Endothelial cell of umbilical vein (primary cell): ENCODE measurements around the gene DBI. TPM values are rescaled to one million over a fixed set of nuclear protein-coding genes. Genes with fewer than 3 reads are reported as not detected.

ENCODE experiments used
- BruUV-seq: library from RNA; stranded (reverse); fragments of 400-500 nt; replicated peaks from 2 replicates; lab custom pipeline; 2021; lab: Mats Ljungman, UMichigan
- CTCF ChIA-PET: fragments of 300-600, 350-600 bp; sonication (Branson Sonifier 250); formaldehyde crosslinking; loops from one replicate; lab custom pipeline; 2021; ENCODE audit warnings: antibody characterized with exemption, inconsistent platforms; lab: Charles Lee
- POLR2A ChIA-PET: fragments of 300-600, 350-600 bp; sonication (Branson Sonifier 250); formaldehyde crosslinking; loops from one replicate; lab custom pipeline; 2021; ENCODE audit warnings: antibody characterized with exemption, inconsistent platforms; lab: Charles Lee
- DNase-seq: peaks from one replicate; pipeline ENCODE4 v3.0.0-alpha.2; 2011; ENCODE audit warnings: low read depth, low spot score
- FAIRE-seq: peaks from 2 replicates; lab custom pipeline; 2011; peaks lifted over from hg19 to GRCh38; lab: Jason Lieb, UNC
- H2AFZ ChIP-seq: 2 replicates; pipeline ENCODE4 v1.6.0; 2012; ENCODE audit warnings: low read depth, low read length, control low read depth, inconsistent platforms
- H3K27ac ChIP-seq: 2 replicates; pipeline ENCODE4 v1.5.1; 2011; ENCODE audit warnings: low read depth, mild to moderate bottlenecking, control low read depth, low read length, moderate library complexity; ENCODE audit not compliant: insufficient read depth
- H3K27me3 ChIP-seq, 2 experiments: 2 replicates each; pipeline versions ENCODE4 v1.6.0 to v1.6.1; 2011; ENCODE audit warnings: low read length in 2 of 2, mixed read lengths in 1 of 2; ENCODE audit not compliant: control insufficient read depth in 2 of 2, insufficient read depth in 2 of 2
- H3K36me3 ChIP-seq, 2 experiments: 2 replicates in 1 of 2; 3 replicates in 1 of 2; pipeline ENCODE4 v1.5.1; 2011; ENCODE audit warnings: low read length in 2 of 2, mild to moderate bottlenecking in 1 of 2, moderate library complexity in 1 of 2; ENCODE audit not compliant: control insufficient read depth in 2 of 2, insufficient read depth in 2 of 2; ENCODE audit errors: extremely low read depth in 1 of 2
- H3K4me1 ChIP-seq: 3 replicates; pipeline ENCODE4 v1.5.1; 2011; ENCODE audit warnings: mild to moderate bottlenecking, low read length; ENCODE audit not compliant: control insufficient read depth, insufficient read depth; ENCODE audit errors: extremely low read depth
- H3K4me2 ChIP-seq: 2 replicates; pipeline ENCODE4 v1.6.1; 2011; ENCODE audit warnings: low read length, control low read depth, mixed read lengths; ENCODE audit not compliant: insufficient read depth
- H3K4me3 ChIP-seq, 3 experiments: fragments of 200-600 bp in 1 of 3; sonication (generic), shearing (Covaris generic) in 1 of 3; replicated peaks in 1 of 3; 2 replicates each; pipeline ENCODE4 v1.5.1; 2011 to 2016; ENCODE audit warnings: control low read depth in 3 of 3, low read length in 3 of 3, mild to moderate bottlenecking in 2 of 3, inconsistent platforms in 1 of 3, low read depth in 1 of 3, moderate library complexity in 1 of 3; ENCODE audit not compliant: insufficient read depth in 1 of 3
- H3K79me2 ChIP-seq: 2 replicates; pipeline ENCODE4 v1.6.0; 2012; ENCODE audit warnings: low read length, inconsistent platforms; ENCODE audit not compliant: control insufficient read depth, insufficient read depth
- H3K9ac ChIP-seq: replicated peaks from 2 replicates; pipeline ENCODE3; 2011; ENCODE audit warnings: low read length, control low read depth; ENCODE audit not compliant: insufficient read depth; ENCODE audit errors: extremely low read depth
- H3K9me1 ChIP-seq: replicated peaks from 3 replicates; pipeline ENCODE4 v1.6.0; 2011; ENCODE audit warnings: mild to moderate bottlenecking, low read length; ENCODE audit not compliant: control insufficient read depth, insufficient read depth; ENCODE audit errors: extremely low read depth
- H3K9me3 ChIP-seq: replicated peaks from 2 replicates; pipeline ENCODE4 v1.5.1; 2012; ENCODE audit warnings: low read length, inconsistent platforms; ENCODE audit not compliant: control insufficient read depth, insufficient read depth
- H4K20me1 ChIP-seq: replicated peaks from 2 replicates; pipeline ENCODE3; 2011; ENCODE audit warnings: mild to moderate bottlenecking, low read length; ENCODE audit not compliant: control insufficient read depth, insufficient read depth; ENCODE audit errors: extremely low read depth
- CTCF ChIP-seq, 2 donors: IDR thresholded peaks; 1 replicate in 1 of 2; 2 replicates in 1 of 2; pipeline ENCODE4 v1.5.1; 2011; ENCODE audit warnings: low read length in 2 of 2, mild to moderate bottlenecking in 2 of 2, moderate library complexity in 2 of 2, control low read depth in 1 of 2, inconsistent platforms in 1 of 2, low read depth in 1 of 2; ENCODE audit not compliant: insufficient read depth in 1 of 2; ENCODE audit errors: extremely low read depth in 1 of 2
- EZH2 ChIP-seq: IDR thresholded peaks from 2 replicates; pipeline ENCODE4 v1.6.1; 2012; ENCODE audit warnings: borderline replicate concordance, low read depth, mild to moderate bottlenecking, moderate library complexity, low read length, inconsistent platforms; ENCODE audit not compliant: severe bottlenecking
- FOS ChIP-seq: IDR thresholded peaks from 2 replicates; pipeline ENCODE4 v1.6.1; 2011; ENCODE audit warnings: mild to moderate bottlenecking, low read length, moderate library complexity, borderline replicate concordance; ENCODE audit not compliant: insufficient read depth
- GATA2 ChIP-seq: IDR thresholded peaks from 2 replicates; pipeline ENCODE4 v1.7.0; 2011; ENCODE audit warnings: low read depth, mild to moderate bottlenecking, moderate library complexity, mixed read lengths, low read length; ENCODE audit not compliant: insufficient read length, insufficient read depth
- JUN ChIP-seq: IDR thresholded peaks from 2 replicates; pipeline ENCODE4 v1.6.1; 2011; ENCODE audit warnings: borderline replicate concordance, low read depth; ENCODE audit not compliant: insufficient read length, insufficient read depth
- MYC ChIP-seq: IDR thresholded peaks from one replicate; pipeline ENCODE4 v1.6.1; 2011; ENCODE audit warnings: mild to moderate bottlenecking, low read depth, low read length
- POLR2A ChIP-seq: IDR thresholded peaks from 2 replicates; pipeline ENCODE4 v1.6.1; 2012; ENCODE audit warnings: low read depth, mild to moderate bottlenecking, control low read depth, low read length
- POLR2AphosphoS5 ChIP-seq: IDR thresholded peaks from 2 replicates; pipeline ENCODE4 v1.6.1; 2012; ENCODE audit warnings: low read depth, mild to moderate bottlenecking, control low read depth, low read length, moderate library complexity; ENCODE audit not compliant: insufficient read depth
- dilution Hi-C: fragments of 300-500 bp; cut with MboI; formaldehyde crosslinking; loops from one replicate; pipeline ENCODE4 v1.15.0; 2019; ENCODE audit warnings: low sequenced_read_pairs; ENCODE audit not compliant: extremely low pct_ligation_motif_present
- intact Hi-C: fragments of 100-400 bp; cut with micrococcal nuclease; formaldehyde crosslinking; loops from one replicate; pipeline ENCODE4 v1.10.0; 2022
- polyA plus RNA-seq, 4 experiments: library from polyadenylated mRNA; depleted of rRNA in 3 of 4; stranded (reverse) in 3 of 4; unstranded in 1 of 4; fragments of >200 nt; gene quantifications; 2 replicates each; pipeline versions ENCODE4 v1.2.1 to v1.2.3, GENCODE V29; 2011 to 2012; ENCODE audit warnings: missing spikeins in 1 of 4
- total RNA-seq: library from RNA; stranded (reverse); gene quantifications from 2 replicates; pipeline ENCODE4 v1.2.3, GENCODE V29; 2021
- TF ChIP-seq, protein P1 (sequence below): IDR thresholded peaks from 2 replicates; pipeline ENCODE4 v1.6.1; 2011; ENCODE audit not compliant: insufficient read depth, insufficient read length

DBI gene
- total and polyA plus RNA-seq, 2 donors (not counting 3 experiments of a cell fraction or from before 2014, with no cell fraction given): 214 to 233 TPM

GRCh38 chr2:119385466-119385865 lies 18.7 kb downstream of the DBI start:
- Histone ChIP-seq H3K4me2 (no peak overlapping the region), H3K27me3 (peaks cover 4 to 9% of the 10 kb centered on the region in 2 experiments), H2AFZ (no peak overlapping the region), H4K20me1 (no peaks in the 10 kb centered on the region), H3K9ac (no peak overlapping the region), H3K9me3 (no peaks in the 10 kb centered on the region), H3K27ac (no peak overlapping the region), H3K9me1 (no peaks in the 10 kb centered on the region), H3K4me3 (no peak overlapping the region), H3K36me3 (no peaks in the 10 kb centered on the region), H3K4me1 (no peaks in the 10 kb centered on the region), H3K79me2 (no peaks in the 10 kb centered on the region)
- DNase-seq (no peak), FAIRE-seq (no peak)
- TF ChIP-seq POLR2A: no peak
- TF ChIP-seq MYC: no peak
- TF ChIP-seq, protein P1, sequence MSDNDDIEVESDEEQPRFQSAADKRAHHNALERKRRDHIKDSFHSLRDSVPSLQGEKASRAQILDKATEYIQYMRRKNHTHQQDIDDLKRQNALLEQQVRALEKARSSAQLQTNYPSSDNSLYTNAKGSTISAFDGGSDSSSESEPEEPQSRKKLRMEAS: no peak
- TF ChIP-seq EZH2: no peak
- TF ChIP-seq FOS: no peak
- no peak for TF ChIP-seq CTCF (IDR thresholded peaks at IDR 0.05; ENCODE audit: extremely low read depth in 1 of 2, insufficient read depth in 1 of 2, low read depth in 1 of 2, low read length in 2 of 2)
- TF ChIP-seq POLR2AphosphoS5: no peak
- TF ChIP-seq JUN: no peak
- no peak for TF ChIP-seq GATA2
- POLR2A ChIA-PET: no interaction called here
- CTCF ChIA-PET: no interaction called here
- no TSS peak for BruUV-seq
- dilution Hi-C loops: no loop called here
- intact Hi-C loops: no loop called here
